NCI-H1436 (cell line): ENCODE data around the gene GORAB.
A peak's percentile ranks its signal among the peaks of the same experiment; 100 is the strongest.

Experiments
- DNase-seq: peaks from one replicate; lab custom pipeline; 2025; lab: John Stamatoyannopoulos, UW

The GORAB gene, protein sequence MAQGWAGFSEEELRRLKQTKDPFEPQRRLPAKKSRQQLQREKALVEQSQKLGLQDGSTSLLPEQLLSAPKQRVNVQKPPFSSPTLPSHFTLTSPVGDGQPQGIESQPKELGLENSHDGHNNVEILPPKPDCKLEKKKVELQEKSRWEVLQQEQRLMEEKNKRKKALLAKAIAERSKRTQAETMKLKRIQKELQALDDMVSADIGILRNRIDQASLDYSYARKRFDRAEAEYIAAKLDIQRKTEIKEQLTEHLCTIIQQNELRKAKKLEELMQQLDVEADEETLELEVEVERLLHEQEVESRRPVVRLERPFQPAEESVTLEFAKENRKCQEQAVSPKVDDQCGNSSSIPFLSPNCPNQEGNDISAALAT

DNA sequence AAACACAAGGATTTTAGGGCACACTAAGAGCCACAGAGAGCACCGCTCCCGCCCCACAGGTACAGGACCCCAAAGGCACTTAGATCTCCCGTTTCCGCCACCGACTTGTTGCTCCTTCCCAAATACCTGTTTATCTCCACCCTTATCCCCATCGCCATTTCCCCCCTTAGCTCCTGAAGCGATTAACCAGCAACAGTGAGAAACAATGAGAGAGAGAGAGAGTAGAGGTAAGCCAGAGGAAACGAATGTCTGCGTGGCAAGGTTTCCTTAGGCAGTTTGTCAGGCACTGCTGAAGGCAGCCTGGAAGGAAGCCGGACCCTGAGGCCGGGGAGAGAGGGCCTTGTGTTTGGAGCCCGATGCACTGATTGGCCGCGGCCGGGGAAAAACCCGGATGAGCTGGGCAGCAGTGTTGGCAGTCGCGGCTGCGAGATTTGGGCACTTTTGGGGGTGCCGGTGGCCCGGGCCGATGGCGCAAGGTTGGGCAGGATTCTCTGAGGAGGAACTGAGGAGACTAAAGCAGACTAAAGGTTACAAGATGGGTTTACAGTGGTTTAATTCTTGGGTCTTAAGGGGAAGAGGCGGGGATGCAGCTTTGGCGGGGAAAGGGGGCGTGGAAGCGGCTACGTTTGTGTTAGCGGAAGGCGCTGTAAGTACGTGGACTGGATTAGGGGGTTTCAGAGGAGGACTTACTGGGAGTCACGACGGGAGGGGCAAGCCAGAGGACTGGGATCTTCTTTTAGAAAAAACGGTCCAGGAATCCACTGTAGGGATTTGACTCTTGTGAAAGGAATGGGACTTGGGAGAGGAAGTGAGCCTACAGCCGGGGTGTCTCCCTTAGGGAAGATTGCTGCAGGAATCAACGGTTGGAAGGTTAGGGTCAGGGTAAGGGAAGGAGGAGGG, at the start of gene GORAB:
Gene GORAB, plus strand, starts transcription at position 409 of the 900 bp plus-strand sequence. Its CDS starts 58 bp downstream, at position 467.
- peak; percentile 83 for DNase-seq

DNA sequence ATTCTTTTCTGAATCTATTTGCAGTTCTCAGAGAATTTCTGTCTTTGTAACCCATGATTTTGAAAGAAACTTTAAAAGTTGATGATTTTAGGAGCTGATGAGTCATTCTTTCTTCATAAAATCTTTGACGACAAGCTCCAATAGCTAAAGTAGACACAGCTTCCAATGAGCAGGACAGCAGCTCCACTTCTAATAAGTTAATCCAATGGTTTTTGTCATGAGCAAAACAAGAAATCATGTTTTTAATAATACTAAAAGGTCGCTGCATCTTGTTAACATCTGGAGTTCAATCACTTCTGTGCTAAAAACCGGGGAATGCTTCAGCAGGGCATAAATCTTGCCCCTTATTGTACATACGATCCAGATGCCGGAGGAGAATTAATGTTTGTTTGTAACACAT, 48.9 kb upstream of the GORAB start:
- DNase-seq: no peak

DNA sequence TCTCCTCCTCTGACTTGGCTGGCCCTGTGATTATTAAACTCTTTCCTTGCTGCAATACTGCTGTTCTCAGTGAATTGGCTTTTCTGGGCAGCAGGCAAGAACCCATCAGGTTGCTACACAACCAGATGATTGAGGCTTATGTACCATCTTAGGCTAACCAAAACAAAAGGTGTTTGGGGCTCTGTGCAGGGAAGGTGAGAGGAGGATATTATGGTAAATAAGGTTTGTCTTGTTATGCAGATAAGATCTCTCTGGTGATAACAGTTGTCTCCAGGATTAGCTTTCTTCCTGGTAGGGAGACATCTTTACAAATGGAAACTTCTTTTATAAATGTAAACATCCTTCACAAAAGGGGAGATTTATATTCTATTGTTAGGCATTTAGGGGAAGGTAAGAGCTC, 44.5 kb upstream of the GORAB start:
- no peak for DNase-seq

GRCh38 chr1:170491291-170491690, 40.7 kb upstream of the GORAB start:
- no peak for DNase-seq

DNA sequence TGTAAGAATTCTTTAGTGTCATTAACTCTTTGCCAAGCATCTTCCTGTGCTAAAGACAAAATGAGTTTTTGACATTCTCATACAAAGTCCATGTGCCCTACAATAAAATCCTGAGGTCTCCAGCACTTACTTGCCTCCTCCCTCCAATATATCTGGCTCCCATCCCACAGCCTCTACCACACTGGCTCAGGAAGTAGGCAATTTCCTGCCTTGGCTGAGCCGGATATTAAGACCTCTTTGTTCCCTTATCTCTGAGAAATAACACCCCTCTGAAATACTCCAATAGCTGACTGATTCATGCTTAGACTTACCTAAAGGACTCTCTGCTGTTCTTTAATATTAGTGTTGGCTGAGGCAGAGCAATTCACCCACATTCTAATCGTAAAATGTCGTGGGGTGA, 37.6 kb upstream of the GORAB start:
- DNase-seq: no peak

DNA sequence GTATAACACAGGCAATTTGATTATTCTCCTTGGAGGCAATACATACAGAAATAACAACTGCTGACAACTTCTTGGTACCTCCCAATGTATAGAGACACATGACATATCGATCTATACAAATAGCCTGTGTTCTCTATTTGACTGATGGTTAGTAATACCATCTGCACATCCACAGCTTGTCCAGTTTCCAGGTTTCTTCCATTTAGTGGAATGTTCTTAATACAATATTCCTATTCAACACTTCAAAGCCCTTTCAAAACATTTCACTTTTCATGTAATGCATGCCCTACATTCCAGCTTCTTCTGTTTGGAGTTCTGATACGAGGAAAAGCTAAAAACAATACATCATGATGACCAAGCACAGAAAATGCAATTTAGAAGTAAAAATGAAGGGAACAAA, 37.0 kb upstream of the GORAB start:
- no peak for DNase-seq

GRCh38 chr1:170498876-170499275, 33.1 kb upstream of the GORAB start:
- no peak for DNase-seq

DNA sequence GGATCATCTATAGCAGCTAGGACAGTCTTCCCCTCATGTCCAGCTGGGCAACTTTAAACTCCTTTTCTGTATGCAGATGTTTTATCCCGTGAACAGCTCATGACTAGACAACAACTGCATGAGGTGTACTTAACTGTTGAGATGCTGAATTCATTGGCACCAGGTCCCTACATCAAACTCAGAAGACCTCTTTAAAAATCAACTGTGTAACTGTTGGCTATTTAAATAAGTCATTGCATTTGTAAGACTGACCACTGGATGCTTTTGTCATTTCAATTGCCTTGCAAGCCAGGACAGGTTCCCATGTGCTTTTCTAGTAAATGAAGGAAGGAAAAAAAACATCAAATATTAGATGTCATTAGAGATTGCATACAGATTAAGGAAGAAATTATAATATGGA, 28.3 kb upstream of the GORAB start:
- no peak for DNase-seq

- DNase-seq: no peak
Measured at GRCh38 chr1:170510163-170510562, 21.8 kb upstream of the GORAB start.

DNA sequence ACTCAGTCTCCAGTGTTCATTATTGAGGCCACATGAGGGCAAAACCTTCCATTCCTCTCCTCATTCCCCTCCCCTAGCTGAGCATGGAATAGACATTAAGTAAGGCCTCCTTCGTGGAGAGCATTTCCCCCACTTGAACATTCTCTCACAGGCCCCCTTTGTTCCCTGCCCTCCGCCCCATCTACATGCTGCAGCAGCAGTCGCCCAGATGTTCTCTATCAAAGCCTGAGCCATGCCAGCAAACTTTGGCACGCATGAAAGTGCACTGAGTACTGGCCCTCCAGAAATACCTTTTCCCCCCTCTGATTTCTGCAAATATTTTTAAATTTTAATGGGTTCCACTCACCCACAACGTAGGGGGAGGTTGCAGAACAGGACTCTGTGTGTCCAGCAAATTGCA, 20.9 kb upstream of the GORAB start:
- DNase-seq: no peak

DNA sequence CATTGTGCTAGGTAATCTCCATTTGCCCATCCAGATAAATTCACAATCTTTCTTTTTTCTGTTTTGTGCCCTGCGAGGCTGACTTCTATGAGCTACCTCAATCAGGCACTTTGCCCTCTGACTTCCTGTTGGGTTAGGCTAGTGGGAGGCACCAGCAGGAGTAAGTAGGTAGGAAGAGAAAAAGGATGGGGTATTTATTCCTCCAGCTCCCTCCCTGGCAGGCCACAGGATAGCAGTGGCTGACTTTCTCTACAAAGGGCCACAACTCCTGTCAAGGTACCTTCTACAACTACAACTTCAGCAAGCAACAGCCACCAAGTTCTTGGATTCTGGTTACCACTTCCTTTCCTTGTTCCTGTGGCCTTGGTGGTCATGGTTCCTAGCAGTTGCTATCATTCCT, 18.8 kb upstream of the GORAB start:
- DNase-seq: no peak

- DNase-seq: no peak
Measured at GRCh38 chr1:170518185-170518834, 13.7 kb upstream of the GORAB start.

DNA sequence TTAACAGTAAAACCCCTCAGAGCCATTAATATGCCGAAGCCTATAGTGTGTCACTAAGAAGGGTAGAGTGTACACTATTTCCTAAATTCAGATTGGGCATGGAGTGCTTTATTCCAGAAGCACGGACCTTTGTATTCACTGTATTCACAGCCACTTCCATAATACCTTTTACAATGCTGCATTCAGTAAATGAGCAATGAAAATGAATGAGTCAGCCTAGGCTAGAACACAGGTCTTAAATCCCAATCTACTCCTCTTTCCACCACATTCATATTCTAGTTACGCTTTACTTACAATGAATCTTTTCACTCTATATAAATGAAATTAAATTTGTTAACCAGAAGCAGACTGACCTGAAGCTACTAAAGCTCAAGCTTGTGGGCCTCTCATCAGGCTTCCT, 13.0 kb upstream of the GORAB start:
- no peak for DNase-seq

- DNase-seq: no peak
Measured at GRCh38 chr1:170520601-170521000, 11.4 kb upstream of the GORAB start.

DNA sequence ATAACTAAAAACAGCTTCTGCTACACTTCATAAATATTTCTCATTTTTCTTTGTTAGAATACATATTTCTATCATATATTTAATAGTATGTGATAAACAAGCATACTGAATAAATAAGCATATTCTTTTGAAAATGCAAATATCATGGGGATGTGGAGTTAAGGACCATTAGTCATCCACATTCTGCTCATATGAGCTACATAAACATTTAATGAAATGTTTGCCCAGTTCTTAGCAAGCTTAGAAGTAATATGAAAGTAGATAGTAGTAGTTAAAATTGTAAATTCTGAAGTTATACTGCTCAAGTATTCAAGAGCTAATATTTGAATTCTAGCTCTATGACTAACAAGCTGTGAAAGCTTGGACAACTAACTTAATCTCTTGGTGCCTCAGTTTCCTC, 10.1 kb upstream of the GORAB start:
- DNase-seq: no peak

- DNase-seq: no peak
Measured at GRCh38 chr1:170530972-170531757, 801 bp upstream of the GORAB start.

GRCh38 chr1:170533298-170533697, 1.3 kb downstream of the GORAB start:
- no peak for DNase-seq

DNA sequence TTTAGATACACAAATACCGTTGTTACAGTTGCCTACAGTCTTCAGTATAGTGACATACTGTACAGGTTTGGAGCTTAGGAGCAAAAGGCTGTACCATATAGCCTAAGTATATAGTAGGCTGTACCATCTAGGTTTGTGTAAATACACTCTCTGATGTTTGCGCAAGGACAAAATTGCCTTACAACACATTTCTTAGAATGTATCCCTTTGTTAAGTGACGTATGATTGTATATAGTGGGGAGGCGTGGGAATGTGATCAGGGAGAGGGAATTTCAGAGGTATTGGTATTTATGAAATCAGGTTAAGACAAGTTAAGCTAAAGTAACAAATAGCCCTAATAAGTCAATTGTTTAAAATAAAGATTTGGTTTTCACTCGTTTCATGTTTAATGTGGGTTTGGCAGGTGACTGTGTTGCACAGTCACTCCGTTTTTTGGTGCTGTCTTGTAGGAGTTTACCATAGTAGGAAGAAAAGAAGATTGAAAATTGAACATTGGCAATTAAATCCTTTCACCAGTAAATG, 2.7 kb downstream of the GORAB start:
- no peak for DNase-seq

- DNase-seq: no peak
Measured at GRCh38 chr1:170535418-170535817, 3.5 kb downstream of the GORAB start.

DNA sequence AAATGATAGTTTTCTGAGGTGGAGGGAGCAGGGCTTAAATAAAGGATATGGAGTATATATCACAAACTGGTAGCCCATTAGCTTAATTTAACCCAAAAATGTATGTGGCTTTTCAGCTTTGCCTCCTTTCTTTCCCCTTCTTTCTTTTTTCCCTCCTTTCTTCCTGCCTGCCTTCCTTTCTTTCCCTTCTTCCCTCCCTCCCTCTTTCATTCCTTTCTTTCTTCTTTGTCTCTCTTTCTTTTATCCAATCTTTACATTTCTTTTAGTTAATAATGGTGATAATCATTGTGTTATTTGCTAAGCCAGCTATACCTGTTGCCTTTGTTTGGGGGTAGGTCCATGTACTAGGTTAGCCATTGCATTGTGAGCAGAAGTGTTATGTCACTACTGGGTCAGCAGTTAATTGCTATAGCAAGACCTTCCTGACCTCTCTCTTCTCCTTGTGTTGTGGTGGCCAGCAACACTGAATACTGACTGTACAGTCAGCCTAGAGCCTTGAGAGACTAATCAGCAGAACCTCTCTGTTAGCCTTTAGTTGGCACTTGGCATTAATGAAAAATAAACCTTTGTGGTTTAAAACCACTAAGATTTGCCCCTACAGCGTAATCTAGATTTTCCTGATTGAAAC, 5.1 kb downstream of the GORAB start:
- DNase-seq: no peak

- no peak for DNase-seq
Measured at GRCh38 chr1:170537798-170538503, 6.0 kb downstream of the GORAB start.
